ENCODE results near the gene NFKBIL1.

DNA sequence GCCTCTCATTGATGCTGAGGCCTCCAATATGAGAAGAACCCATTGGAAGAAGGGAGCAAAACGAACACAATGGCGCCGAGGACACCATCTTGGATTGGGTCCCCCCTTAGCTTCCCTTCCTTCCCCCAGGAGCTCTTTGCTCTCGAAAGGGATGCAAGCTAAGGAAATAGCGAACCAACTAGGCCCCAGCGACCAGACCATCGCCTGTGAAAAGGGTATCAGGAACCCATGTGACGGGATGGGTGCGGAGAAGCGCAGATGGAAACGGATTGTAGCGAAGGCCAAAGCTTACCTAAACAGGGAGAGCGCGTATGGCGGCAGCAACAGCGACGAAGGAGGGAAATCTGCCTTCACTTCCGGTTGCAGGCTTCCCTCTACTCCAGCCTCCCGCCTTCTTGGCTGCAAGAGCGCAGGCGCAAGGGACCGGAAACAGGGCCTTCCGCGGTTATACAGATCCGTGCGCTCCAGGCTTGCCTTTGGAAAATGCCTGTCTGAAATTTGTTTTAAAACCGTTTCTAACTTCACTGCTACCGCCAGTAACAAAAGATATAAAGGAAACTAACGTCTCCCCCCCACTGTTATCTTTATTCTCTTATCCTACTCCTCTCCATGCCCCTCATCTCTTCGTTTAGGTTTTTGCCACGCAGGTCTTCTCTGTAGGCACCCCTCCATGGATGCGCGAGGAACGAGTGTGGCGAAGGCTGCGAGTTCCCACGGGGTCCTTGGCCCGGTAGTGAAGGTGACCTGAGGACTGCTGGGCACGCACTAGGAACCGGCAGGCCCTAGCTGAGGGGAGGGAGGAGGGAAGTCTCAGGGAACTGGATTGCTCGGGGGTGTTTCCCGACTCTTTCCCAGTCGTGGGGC lies 5.5 kb upstream of the NFKBIL1 start, which contains the start of gene DDX39B:
- TF ChIP-seq POLR2AphosphoS5 (IDR thresholded peaks at IDR 0.05), result peak; percentile 99 to 100 (median 100)
- TF ChIP-seq, protein P1, sequence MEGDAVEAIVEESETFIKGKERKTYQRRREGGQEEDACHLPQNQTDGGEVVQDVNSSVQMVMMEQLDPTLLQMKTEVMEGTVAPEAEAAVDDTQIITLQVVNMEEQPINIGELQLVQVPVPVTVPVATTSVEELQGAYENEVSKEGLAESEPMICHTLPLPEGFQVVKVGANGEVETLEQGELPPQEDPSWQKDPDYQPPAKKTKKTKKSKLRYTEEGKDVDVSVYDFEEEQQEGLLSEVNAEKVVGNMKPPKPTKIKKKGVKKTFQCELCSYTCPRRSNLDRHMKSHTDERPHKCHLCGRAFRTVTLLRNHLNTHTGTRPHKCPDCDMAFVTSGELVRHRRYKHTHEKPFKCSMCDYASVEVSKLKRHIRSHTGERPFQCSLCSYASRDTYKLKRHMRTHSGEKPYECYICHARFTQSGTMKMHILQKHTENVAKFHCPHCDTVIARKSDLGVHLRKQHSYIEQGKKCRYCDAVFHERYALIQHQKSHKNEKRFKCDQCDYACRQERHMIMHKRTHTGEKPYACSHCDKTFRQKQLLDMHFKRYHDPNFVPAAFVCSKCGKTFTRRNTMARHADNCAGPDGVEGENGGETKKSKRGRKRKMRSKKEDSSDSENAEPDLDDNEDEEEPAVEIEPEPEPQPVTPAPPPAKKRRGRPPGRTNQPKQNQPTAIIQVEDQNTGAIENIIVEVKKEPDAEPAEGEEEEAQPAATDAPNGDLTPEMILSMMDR (IDR thresholded peaks at IDR 0.05), result no peak

Measured in breast epithelium (tissue), 3 donors.